ENCODE measurements around the gene PJA2. TPM values are rescaled to one million over a fixed set of nuclear protein-coding genes. Genes with fewer than 3 reads are reported as not detected.

PJA2 gene
- total and polyA plus RNA-seq, 9 donors: 58.8 to 122 (median 109) TPM

- H3K4me3 ChIP-seq: no peak overlapping the region
- H3K4me1 ChIP-seq (ENCODE audit: insufficient read depth): no peaks in the 10 kb centered on the region
- peaks cover 2 to 4% of the 10 kb centered on the region in 2 donors for H3K9me3 ChIP-seq
- no peak overlapping the region for H3K27ac ChIP-seq
- TF ChIP-seq, protein P1, sequence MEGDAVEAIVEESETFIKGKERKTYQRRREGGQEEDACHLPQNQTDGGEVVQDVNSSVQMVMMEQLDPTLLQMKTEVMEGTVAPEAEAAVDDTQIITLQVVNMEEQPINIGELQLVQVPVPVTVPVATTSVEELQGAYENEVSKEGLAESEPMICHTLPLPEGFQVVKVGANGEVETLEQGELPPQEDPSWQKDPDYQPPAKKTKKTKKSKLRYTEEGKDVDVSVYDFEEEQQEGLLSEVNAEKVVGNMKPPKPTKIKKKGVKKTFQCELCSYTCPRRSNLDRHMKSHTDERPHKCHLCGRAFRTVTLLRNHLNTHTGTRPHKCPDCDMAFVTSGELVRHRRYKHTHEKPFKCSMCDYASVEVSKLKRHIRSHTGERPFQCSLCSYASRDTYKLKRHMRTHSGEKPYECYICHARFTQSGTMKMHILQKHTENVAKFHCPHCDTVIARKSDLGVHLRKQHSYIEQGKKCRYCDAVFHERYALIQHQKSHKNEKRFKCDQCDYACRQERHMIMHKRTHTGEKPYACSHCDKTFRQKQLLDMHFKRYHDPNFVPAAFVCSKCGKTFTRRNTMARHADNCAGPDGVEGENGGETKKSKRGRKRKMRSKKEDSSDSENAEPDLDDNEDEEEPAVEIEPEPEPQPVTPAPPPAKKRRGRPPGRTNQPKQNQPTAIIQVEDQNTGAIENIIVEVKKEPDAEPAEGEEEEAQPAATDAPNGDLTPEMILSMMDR (IDR thresholded peaks at IDR 0.05): no peak
- TF ChIP-seq EP300 (IDR thresholded peaks at IDR 0.05) (no peak), POLR2A (IDR thresholded peaks at IDR 0.05) (no peak)
- no peak for DNase-seq
- no peaks in the 10 kb centered on the region for H3K27me3 ChIP-seq
- WGBS, 3 donors: 94 to 98% (median 94%) methylated on average over 2 of the region's 2 CpGs
- H3K36me3 ChIP-seq: no peaks in the 10 kb centered on the region
- intact Hi-C loops (cut with DNase I): no loop called here
These were observed 39.4 kb downstream of the PJA2 start for GRCh38 chr5:109370343-109370742.

DNA sequence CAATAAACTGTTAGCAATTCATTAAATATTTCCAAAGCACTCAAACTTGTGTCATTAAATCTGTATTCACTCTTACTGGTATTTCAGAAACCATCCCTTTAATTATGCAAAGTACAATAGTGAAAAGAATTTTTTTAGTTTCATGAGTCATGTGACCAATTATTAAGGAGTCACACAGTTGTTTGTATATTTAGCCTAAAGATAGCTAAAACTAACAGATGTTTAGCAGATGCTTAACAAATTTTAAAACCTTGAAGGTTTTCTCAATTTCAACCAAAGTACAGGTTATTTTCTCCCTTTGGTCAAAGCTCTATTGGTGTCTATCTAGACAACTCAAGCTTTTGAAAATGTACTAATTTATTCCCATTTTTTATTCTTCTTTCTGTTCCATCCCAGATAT lies 44.1 kb downstream of the PJA2 start:
- H3K4me1 ChIP-seq (ENCODE audit: insufficient read depth): no peaks in the 10 kb centered on the region
- DNase-seq: no peak
- no peaks in the 10 kb centered on the region for H3K27me3 ChIP-seq
- H3K27ac ChIP-seq: no peak overlapping the region
- intact Hi-C loops (cut with DNase I): no loop called here
- H3K36me3 ChIP-seq: no peaks in the 10 kb centered on the region
- H3K9me3 ChIP-seq: peaks cover 2 to 4% of the 10 kb centered on the region in 2 donors
- TF ChIP-seq, protein P1 (IDR thresholded peaks at IDR 0.05): no peak
- TF ChIP-seq POLR2A (IDR thresholded peaks at IDR 0.05): no peak
- TF ChIP-seq EP300 (IDR thresholded peaks at IDR 0.05): no peak
- H3K4me3 ChIP-seq: no peak overlapping the region

GRCh38 chr5:109364977-109365376 lies 44.8 kb downstream of the PJA2 start:
- WGBS, 3 donors: 94 to 97% (median 95%) methylated on average over 3 of the region's 3 CpGs
- TF ChIP-seq, protein P1 (IDR thresholded peaks at IDR 0.05): no peak
- no peak for TF ChIP-seq EP300 (IDR thresholded peaks at IDR 0.05)
- TF ChIP-seq POLR2A (IDR thresholded peaks at IDR 0.05): no peak
- Histone ChIP-seq H3K4me1 (ENCODE audit: insufficient read depth) (no peaks in the 10 kb centered on the region), H3K27ac (no peak overlapping the region), H3K4me3 (no peak overlapping the region), H3K27me3 (no peaks in the 10 kb centered on the region), H3K9me3 (peaks cover 2 to 4% of the 10 kb centered on the region in 2 donors), H3K36me3 (no peaks in the 10 kb centered on the region)
- no peak for DNase-seq
- intact Hi-C loops (cut with DNase I): no loop called here

DNA sequence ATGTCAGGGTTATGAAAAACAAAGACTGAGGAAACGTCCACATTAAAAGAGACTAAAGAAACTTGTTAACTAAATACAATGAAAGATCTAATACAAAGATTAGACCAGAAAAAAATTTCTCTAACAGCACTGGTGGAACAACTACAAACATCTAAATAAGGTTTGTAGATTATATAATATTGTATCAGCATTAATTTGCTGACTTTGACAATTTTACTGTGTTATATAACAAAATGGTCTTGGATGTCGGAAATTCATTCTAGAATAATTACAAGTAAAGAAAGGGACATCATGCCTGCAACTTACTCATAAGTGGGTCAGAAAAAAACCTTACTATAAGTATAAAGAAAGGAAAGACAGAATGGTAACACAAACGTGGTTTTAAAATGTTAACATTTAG lies 50.1 kb downstream of the PJA2 start:
- Histone ChIP-seq H3K9me3 (no peaks in the 10 kb centered on the region), H3K27me3 (no peaks in the 10 kb centered on the region), H3K4me1 (ENCODE audit: insufficient read depth) (no peaks in the 10 kb centered on the region), H3K36me3 (no peaks in the 10 kb centered on the region), H3K27ac (no peak overlapping the region), H3K4me3 (no peak overlapping the region)
- DNase-seq: no peak
- TF ChIP-seq EP300 (IDR thresholded peaks at IDR 0.05) (no peak), POLR2A (IDR thresholded peaks at IDR 0.05) (no peak)
- TF ChIP-seq, protein P1 (IDR thresholded peaks at IDR 0.05): no peak
- intact Hi-C loops (cut with DNase I): no loop called here
- WGBS, 3 donors: 63 to 75% (median 65%) methylated on average over 3 of the region's 3 CpGs

DNA sequence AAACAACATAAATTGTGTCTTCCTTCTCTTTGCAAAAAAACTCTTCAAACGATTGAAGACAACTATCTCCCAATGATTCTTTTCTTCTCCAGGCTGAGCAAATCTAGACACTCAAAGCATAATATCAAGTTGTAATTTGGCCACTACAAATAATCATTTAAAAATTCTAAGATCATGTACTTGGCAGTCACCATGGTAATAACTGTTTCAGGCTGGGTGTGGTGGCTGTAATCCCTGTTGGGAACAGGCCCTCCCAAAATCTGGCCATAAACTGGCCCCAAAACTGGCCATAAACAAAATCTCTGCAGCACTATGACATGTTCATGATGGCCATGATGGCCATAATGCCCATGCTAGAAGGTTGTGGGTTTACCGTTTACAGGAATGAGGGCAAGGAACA lies 52.0 kb downstream of the PJA2 start:
- WGBS, 3 donors: 90 to 97% (median 92%) methylated on average over 2 of the region's 2 CpGs
- no peaks in the 10 kb centered on the region for H3K4me1 ChIP-seq (ENCODE audit: insufficient read depth)
- H3K9me3 ChIP-seq: no peaks in the 10 kb centered on the region
- DNase-seq: no peak
- intact Hi-C loops (cut with DNase I): no loop called here
- H3K4me3 ChIP-seq: no peak overlapping the region
- H3K27ac ChIP-seq: no peak overlapping the region
- TF ChIP-seq, protein P1 (IDR thresholded peaks at IDR 0.05): no peak
- no peak for TF ChIP-seq POLR2A (IDR thresholded peaks at IDR 0.05)
- no peak for TF ChIP-seq EP300 (IDR thresholded peaks at IDR 0.05)
- no peaks in the 10 kb centered on the region for H3K36me3 ChIP-seq
- no peaks in the 10 kb centered on the region for H3K27me3 ChIP-seq
